NCI-H82 treated with DMSO at 0.1 percent for 48 hours (cell line): ENCODE data around the gene TAGLN2.

Experiments used
- DNase-seq: peaks from one replicate; lab custom pipeline; 2025; ENCODE audit not compliant: unreplicated experiment; lab: John Stamatoyannopoulos, UW

Gene TAGLN2

DNA sequence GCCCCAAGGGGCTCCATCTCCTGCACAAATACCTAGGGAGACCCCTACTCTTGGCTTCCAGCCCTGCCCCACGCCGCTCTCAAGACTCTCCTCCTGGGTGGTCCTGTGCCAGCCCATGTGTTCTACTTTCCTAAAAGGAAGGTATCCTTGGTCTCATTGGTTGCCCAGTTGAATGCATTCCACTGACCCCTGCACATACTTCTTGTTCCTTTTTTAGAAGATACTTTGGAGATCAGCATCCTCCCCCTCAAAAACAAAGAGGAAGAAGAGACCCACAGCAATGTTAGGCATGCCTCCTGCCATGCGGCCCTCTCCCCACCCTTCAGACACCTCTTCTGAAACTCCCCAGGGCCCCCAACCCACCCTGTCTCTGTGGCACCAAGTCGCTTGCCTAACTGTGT, 24.7 kb upstream of the TAGLN2 start:
- no peak for DNase-seq

DNA sequence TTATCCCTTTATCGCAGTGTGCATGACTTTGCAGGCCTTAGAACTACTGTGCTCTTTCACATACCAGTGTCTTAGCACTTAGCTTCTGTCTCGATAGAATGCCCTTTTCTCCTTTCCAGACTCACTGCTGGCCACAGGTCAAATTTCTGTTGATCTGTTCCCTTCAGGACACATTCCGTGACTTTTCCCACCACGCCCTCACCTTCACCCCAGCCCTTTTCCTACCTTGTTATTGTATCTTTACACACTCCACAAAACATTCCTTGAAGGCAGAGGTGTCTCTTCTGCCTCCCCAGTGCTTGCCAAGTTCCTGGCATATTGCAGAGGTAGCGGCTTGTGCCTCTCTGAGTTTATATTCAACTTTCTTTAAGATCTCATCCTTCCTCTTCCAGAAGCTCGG, 23.8 kb upstream of the TAGLN2 start:
- no peak for DNase-seq

DNA sequence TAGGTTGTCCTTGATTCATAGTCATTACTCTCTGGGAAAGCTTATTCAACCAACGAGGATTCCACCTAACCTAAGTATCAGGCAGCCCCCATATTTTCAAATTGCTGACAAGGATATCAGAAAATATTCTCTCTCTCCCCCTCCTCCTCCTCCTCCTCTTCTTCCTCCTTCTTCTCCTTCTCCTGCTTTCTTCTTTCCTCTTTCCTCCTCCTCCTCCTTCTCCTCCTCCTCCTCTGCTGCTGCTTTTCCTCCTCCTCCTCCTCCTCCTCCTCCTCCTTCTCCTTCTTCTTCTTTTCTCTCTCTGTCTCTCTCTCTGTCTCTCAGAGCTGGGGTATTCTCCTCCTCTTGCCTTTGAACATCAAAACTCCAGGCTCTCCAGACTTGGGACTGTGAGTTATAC, 22.6 kb upstream of the TAGLN2 start:
- no peak for DNase-seq

DNA sequence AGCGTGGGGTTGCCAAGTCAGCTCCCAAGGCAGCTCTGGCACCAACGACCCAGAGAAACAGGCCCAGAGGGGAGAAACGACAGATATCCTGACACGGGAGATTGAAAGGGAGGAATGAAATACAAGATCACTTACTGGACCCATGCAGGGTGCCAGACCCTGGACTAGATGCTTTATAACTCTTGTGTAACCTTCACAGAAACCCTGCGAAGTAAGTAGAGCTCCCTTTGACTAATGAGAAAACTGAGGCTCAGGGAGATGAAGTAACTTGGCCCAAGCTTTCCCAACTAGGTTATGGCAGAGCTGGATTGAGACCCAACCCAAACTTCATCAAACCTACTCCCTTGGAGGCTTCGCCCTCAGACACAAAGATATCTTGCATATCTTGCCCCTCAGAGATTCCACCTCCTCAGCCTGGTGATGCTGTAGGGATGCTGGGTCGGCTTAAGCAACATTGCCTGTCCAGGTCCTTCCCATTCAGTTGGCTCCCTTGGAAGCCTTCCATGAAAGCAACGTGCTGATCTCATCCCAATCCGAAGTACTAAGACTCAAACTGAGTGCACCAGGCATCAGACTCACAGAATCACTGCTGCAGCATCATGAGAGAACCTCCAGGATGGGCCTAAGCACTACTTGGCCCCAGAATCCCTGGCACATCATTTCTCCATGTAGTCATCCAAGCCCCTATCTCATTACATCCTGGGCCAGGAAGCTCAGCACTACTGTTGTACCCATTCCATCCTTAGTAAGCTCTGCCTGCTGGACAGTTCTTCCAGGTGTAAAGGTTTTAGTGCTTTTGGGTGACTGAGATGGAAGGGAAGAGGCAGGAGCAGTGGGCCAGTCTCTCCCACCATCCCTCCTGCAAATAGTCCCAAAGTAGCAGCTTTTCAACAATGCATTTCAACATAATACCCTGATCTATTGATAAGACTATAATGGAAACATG, 21.2 kb upstream of the TAGLN2 start:
- no peak for DNase-seq

DNA sequence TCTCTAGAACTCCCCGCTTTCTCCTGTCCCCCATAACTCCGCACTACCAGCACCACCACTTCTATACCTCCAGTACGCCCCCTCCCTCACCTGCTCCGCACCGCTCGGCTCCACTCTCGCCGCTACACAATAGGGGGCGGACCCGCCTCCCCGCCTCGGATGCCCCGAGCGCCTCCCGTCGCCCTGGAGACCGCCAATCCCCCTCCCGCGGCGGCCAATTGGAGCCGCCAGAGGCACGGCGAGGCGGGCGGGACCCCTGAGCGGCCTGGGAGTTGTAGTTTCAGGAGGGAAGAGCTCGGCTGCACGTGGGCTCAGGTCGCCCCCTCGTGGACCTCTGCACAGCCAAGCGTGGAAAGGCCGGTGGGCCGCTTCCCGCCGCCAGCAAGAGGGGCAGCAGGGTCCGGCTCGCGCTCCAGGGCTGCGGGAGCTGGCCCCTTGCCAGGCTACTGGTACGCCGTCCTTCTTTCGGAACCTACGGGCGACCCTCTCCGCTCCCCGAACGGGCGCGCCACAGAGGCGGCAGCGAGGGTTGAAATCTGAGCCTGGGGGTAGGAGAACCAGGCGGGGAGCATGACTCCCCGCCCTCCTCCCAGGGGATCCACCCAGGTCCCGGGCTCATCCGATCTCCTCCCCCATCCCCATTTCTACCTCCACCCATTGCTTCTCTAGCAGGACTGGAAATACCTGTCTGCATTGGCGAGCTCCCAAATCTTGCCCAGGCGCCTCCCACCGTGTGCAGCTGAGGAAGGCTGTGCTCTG, 20.4 kb upstream of the TAGLN2 start, which contains the start of gene IGSF9:
Gene IGSF9, minus strand, starts transcription at position 131 of the 759 bp plus-strand sequence. CDS start 2,159 bp downstream, outside the sequence.
- peak; percentile 93 for DNase-seq

DNA sequence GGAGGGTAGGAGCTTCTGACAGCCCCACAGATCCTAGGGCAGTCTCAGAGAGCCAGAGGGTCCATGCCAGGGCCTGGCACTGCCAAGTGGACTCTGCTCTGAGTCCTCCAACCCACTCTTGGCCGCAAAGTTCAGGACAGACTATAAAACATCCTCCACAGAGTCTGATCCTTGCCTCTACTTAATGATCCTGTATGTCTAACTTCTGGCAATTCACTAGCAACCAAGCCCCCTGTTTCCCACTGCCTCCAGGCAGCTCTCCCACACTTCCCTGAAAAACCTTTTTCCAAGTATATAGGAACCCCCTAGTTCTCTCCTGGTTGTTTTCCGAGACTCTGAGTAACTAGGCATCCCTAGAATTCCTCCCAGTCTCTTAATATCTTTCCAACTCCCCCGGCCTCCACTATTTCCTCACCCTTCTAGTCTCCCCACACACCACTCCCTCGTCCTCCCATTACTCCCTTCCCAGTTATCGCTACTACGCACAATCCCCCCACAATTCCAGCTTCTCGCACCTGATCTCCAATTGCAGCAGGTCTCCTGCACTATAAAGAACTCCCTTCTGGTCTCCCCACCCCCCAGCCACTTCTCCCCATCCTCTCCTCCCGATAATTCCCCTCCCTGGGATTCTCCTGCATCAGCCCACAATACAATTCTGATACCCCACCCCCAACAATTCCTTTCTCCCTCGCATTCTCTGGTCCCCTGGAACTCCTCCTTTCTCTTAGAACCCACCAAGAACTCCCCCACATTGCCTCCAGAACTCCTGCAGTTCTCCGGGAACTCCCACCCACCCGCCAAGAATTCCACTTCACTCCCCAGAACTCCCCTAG, 19.5 kb upstream of the TAGLN2 start:
- DNase-seq, result no peak

DNA sequence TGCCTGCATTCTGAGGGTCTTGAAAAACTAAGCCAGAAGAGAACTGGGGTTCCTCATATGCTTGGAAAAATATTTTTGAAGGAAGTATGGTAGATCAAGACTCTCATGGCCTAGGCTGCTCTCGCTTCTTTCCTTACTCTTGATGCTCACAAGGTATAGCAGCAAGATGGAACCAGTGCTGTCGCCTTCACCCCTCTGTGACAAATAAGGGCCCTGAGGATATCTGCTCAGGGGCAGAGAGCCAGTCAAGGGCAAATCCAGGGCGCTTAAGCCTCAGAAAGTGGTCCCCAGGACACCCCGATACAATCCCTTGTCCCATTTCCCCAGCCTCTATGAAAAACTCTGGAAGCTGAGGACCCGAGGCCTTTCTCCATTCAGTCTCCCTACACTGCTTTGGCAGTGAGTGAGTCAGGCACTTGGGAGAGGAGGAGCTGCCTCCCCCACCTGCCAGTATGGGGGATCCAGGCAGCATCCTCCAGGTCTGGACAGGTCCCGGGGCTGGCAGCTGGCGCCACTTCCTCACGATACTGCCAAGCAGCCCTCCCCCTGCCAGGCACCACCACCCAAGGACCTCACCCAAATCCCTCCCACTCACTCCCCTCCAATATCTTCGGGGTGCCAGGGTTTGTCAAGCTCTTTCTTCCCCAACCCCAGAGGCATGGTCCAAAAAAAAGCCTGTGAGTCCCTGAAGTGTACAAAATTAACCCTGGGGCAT, 18.8 kb upstream of the TAGLN2 start:
- DNase-seq, result no peak

DNA sequence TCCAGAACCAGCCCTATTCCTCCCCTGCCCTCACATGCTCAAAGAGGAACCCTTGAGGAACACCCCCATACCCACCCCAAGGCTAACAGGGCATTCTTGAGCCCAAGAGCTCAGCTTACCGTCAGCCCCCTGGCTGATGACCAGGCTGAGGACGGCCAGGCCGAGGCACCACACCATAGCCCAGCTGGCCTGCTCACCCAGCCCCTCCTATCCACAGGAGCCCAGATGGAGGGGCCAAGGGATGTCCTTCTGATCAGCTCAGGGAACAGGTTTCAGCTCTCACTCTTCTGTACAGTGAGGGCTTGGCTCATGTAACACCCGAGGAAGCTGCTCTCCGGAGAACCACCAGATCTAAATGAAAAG, 18.0 kb upstream of the TAGLN2 start:
- no peak for DNase-seq

DNA sequence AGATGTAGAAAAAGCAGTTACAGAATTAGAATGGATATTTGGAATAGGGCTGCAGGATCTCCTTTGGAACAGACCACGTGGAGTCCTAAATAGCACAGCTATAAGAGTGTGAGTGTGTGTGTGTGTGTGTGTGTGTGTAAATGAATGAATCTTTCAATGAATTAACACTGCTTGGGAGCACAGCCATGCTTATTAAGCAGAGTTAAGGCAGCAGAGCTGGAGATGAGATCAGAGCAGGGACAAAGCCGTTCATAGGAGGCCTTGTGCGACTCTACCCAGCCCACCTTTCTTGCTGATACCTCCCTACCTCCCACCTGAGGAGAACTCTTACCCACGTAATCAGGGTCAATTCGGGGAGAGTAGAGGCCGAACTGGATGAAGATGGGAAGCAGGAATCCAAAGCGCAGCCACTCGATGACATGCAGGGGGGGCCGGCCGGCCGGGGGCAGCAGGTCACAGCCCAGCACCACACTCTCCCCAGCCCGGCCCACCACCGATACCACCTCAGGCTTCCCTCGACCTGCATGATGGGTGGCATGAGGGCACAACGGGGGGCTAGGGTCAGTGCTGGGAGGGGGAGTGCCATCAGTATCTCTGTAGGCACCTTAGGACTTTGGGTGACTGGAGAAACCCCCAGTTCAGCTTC, 17.4 kb upstream of the TAGLN2 start:
- DNase-seq, result no peak

DNA sequence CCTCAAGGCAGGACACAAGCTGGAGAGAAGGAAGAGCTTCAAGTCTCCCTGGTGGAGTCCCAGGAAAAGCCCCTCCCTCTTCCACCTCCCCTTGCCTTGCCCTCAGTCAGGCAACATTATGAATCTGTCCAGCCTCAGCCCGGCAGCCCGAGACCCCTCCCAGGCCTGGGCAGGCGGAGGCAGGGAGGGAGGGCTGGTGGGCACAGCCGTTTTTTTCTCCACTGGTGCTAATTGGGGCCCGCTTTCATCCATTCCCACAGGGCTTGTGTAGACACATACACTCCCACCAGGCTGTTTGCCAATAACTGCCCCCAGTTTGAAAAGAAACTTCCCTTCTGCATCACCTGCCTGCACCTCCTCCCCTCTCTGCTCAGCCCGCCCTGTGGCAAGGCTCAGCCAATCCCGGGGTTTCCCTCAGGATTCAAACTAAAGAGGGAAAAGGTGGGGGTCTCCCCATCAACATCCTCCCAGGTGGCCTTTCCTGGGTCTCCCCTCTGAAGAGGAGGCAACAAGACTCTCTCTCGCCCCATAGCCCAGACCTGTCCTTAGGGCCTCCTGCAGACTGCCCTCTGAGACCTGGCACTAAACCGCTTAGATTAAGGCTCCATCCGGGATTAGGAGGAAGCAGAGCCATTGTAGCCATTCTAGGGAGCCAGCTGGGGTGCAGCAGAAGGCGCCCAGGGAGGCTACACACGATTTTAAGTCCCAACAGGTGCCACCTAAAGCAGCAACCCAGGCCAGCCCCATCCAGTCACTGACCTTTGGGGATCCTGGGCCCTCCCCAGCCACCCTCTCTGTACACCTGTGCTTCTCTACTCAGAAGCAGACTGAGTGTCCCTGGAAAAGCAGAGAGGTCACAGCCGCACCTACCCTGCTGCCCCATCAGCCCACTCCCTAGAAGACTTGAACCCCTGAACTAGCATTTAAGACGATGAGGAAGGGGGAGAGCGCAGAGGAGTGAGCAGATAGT, 16.6 kb upstream of the TAGLN2 start:
- peak; percentile 61 for DNase-seq

DNA sequence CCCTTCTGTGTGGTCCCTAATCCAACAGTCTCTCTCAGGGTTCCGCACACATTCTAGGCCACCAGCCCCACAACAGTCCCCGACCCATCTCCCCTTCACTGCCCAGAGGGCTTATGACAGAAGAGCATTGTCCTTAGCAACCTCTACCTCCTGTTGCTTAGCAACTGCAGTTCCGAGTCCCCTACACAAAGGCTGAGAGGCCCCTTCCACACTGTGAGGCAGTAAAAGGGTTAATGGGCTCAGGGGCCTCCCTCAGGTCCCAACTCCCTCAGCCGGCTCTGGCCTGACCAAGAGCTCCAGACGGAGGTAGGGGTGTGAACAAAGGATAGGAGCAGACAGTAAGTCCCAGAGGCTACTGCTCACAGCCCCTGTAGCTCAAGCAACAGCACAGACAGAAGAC, 15.8 kb upstream of the TAGLN2 start:
- no peak for DNase-seq

DNA sequence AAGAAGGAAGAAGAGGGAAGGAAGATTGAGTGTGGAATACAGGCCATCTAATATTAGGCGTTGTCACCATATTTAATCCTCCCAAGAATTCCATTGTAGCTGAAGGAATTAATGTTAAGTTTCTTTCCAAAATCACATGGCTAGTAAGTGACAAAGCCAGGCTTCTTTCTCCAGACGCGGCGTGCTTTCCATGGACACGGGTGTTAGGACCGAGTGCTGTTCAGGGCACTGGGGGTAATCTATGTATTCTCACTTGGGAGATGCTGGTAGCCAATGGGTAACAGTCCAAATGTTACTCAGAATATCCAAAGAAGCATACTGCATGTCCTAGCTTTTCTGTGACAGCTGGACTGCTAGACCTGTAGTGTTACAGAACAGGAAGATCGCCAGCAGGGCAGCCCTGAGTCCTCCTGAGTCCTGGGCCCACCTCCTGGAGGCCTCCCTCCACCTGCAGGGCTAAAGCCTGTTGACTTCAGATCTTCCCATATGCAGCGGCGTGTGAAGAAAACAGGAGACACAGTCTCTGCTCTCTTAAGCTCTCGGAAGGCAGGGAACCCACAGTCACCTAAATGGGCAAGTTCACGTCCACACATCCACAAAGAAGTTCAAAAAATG, 14.8 kb upstream of the TAGLN2 start:
- DNase-seq, result no peak

DNA sequence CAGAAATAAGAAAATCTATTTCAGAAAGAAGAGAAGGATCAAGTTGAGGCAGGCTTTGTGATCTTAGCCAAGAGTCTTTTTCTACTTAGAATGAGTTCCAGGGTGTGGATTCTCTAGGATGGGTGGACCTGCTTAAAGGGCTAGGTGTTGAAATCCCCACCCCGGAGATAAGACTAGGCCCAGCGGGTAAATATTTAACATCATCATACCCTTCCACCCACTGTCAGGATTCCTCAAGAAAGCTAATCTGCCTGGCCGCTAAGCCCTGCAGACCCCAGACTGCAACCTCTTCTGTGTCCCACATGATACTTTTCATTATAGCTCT, 14.3 kb upstream of the TAGLN2 start:
- no peak for DNase-seq

DNA sequence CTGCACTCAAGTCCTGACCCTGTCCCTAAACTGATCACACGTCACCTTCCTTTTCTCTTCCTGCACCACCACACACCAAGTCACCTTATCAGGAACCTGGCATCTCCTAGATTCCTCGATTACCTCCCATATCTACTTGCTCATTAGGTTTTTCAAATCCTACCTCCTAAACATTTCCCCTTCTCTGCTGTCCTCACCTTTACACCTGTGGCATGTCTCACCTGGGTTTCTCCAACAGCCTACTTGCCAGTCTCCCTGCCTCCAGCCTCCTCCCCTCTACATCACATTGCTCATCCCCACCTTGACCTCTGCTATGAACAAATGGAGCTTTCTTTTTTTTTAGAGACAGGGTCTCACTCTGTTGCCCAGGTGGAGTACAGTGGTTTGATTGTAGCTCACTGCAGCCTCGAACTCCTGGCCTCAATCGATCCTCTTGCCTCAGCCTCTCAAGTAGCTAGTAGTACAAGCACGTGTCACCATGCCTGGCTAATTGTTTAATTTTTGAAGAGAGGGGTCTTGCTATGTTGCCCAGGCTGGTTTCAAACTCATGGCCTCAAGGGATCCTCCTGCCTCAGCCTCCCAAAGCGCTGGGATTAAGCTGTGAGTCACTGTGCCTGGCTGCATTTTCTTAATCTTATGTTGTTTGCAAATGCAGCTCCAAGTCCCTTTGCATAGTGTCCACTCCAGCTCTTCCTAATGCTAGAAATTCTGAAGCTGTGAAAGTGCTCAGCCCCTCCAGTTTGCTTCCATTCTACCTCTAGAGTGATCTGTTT, 13.8 kb upstream of the TAGLN2 start:
- no peak for DNase-seq

DNA sequence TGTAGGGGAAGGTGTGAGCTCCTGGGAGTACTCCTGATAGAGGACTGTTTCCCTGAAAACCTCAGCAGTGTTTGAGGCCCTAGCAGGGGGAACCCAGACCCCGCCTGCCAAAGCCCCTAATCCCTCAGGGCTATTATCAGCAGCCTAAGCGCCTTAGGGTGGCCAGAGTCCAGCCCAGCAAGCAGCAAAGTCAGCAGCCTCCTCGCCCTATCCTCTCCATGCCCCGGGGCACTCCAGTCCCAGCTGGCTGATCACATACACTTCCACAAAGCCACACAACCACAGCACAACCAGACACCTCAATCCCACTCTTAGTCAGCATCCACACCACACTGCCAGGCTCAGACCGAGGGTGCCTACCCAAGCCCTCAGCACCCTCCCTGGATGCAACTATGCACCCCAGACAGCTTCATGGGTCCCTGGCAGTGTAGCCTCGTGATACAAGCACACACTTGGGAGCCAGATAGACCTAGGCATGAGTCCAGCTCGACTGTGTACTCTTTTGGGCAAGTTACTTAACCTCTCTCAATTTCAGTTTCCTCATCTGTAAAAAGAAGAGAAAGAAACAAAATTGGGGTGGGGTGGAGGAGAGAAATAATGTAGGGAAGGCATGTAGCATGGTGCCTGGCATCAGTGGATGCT, 13.0 kb upstream of the TAGLN2 start:
- DNase-seq, result peak; percentile 78

DNA sequence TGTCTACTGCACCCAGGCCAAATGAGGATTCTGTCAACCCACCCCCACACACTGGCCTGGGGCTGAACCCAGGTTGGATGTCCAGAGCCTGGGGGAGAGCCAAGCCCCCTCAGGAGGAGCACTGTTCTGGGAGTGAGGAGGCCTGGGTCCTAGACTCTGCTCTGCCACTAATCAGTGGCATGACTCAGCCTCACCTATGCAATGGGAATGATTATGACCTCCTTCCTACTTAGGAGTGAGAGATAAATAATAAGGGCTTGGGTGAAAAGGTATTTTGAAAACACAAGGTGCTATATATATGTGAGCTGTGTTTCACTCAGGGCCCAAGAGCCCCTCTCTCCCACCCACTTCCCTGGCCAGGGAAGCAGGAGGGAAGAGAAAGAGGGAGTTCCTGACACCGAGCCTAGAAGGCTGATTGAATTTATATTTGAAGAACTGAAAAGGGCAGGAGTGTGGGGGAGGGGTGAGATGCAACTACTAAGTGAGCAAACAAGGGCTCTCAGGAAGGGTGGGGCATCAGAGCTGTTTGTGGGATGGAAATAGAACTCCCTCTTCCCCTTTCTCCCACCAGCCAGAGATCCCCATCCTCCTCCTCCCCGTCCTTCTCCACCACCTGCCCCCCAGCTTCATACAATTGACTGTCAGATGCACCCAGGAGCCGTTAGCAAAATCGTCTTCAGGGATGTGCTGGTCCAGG, 11.9 kb upstream of the TAGLN2 start:
- DNase-seq, result no peak
